Measurements from ENCODE around the gene CYB5D1.

DNA sequence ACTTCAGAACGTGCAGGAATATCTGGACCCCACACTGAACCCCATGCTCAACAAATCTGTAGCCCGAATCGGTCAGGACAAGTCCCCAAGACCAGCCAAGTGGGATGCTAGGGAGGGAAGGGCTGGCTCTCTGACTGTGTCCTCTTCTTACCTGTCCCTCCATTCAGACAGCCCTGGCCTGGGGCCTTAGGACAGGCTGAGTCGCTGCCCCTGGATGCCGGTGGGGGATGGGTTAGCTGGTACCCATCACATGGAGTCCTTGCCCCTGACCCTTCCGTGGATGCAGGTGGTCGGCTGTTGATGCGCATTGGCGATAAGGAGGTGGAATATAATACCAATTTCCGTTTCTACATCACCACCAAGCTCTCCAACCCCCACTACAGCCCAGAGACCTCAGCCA, 39.8 kb upstream of the CYB5D1 start:
- TF ChIP-seq, protein P1, sequence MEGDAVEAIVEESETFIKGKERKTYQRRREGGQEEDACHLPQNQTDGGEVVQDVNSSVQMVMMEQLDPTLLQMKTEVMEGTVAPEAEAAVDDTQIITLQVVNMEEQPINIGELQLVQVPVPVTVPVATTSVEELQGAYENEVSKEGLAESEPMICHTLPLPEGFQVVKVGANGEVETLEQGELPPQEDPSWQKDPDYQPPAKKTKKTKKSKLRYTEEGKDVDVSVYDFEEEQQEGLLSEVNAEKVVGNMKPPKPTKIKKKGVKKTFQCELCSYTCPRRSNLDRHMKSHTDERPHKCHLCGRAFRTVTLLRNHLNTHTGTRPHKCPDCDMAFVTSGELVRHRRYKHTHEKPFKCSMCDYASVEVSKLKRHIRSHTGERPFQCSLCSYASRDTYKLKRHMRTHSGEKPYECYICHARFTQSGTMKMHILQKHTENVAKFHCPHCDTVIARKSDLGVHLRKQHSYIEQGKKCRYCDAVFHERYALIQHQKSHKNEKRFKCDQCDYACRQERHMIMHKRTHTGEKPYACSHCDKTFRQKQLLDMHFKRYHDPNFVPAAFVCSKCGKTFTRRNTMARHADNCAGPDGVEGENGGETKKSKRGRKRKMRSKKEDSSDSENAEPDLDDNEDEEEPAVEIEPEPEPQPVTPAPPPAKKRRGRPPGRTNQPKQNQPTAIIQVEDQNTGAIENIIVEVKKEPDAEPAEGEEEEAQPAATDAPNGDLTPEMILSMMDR (IDR thresholded peaks at IDR 0.05; ENCODE audit: poor library complexity, severe bottlenecking) = no peak
- TF ChIP-seq EZH2 (IDR thresholded peaks at IDR 0.05; ENCODE audit: borderline replicate concordance, insufficient read depth, low read length, poor library complexity, severe bottlenecking) (no peak), TAF1 (IDR thresholded peaks at IDR 0.05; ENCODE audit: low read depth) (no peak), EP300 (conservative IDR thresholded peaks at IDR 0.05; ENCODE audit: poor library complexity, severe bottlenecking) (no peak)
- TF ChIP-seq, protein P2, sequence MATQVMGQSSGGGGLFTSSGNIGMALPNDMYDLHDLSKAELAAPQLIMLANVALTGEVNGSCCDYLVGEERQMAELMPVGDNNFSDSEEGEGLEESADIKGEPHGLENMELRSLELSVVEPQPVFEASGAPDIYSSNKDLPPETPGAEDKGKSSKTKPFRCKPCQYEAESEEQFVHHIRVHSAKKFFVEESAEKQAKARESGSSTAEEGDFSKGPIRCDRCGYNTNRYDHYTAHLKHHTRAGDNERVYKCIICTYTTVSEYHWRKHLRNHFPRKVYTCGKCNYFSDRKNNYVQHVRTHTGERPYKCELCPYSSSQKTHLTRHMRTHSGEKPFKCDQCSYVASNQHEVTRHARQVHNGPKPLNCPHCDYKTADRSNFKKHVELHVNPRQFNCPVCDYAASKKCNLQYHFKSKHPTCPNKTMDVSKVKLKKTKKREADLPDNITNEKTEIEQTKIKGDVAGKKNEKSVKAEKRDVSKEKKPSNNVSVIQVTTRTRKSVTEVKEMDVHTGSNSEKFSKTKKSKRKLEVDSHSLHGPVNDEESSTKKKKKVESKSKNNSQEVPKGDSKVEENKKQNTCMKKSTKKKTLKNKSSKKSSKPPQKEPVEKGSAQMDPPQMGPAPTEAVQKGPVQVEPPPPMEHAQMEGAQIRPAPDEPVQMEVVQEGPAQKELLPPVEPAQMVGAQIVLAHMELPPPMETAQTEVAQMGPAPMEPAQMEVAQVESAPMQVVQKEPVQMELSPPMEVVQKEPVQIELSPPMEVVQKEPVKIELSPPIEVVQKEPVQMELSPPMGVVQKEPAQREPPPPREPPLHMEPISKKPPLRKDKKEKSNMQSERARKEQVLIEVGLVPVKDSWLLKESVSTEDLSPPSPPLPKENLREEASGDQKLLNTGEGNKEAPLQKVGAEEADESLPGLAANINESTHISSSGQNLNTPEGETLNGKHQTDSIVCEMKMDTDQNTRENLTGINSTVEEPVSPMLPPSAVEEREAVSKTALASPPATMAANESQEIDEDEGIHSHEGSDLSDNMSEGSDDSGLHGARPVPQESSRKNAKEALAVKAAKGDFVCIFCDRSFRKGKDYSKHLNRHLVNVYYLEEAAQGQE (IDR thresholded peaks at IDR 0.05; ENCODE audit: borderline replicate concordance) = no peak

Data from neural cell (in vitro differentiated cells).